ENCODE results near the gene NCOA7. TPM values are rescaled to one million over a fixed set of nuclear protein-coding genes. Genes with fewer than 3 reads are reported as not detected.

NCOA7 gene
- total RNA-seq, 1 donor from 2014 or later = 6.3 TPM

DNA sequence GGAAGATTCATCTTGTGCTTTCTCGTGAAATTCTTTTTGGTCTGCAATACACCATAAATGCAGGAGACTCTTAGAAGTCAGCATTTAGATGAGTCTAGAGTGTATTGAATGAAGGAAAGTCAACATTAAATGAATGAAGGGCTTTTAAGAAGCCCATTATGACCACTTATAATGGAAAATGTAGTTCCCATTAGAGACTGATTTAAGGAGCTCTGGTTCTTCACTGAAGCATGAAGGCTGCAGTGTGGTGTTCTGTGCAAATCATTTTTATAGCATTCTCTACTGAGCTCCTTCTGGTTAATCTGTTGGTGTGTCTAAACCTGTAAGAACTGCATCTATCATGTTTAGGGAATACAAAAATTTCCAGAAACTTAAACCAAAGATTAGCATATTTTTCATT is 19.7 kb downstream of the NCOA7 start:
- H3K4me1 ChIP-seq (ENCODE audit: control insufficient read depth in 3 of 3, insufficient read depth in 3 of 3, low read length in 3 of 3) = peaks cover 6 to 20% (median 8%) of the 10 kb centered on the region in 3 donors
- no peak overlapping the region for H3K4me3 ChIP-seq (ENCODE audit: low read length in 3 of 3)
- H3K9me3 ChIP-seq (ENCODE audit: control insufficient read depth in 3 of 3, low read length in 3 of 3) = no peaks in the 10 kb centered on the region
- peaks cover 0 to 2% (median 0%) of the 10 kb centered on the region in 3 donors for H3K36me3 ChIP-seq (ENCODE audit: control insufficient read depth in 3 of 3, insufficient read depth in 3 of 3, low read length in 3 of 3)
- no peak overlapping the region for H3K9ac ChIP-seq (ENCODE audit: low read depth in 1 of 3, low read length in 3 of 3)
- H3K27ac ChIP-seq (ENCODE audit: low read depth, low read length) = no peak overlapping the region
- no peaks in the 10 kb centered on the region for H3K27me3 ChIP-seq (ENCODE audit: control insufficient read depth in 3 of 3, insufficient read depth in 3 of 3, low read length in 3 of 3)

- Histone ChIP-seq H3K36me3 (ENCODE audit: control insufficient read depth in 3 of 3, insufficient read depth in 3 of 3, low read length in 3 of 3) (peaks cover 0 to 2% (median 0%) of the 10 kb centered on the region in 3 donors), H3K4me3 (ENCODE audit: low read length in 3 of 3) (no peak overlapping the region), H3K4me1 (ENCODE audit: control insufficient read depth in 3 of 3, insufficient read depth in 3 of 3, low read length in 3 of 3) (peaks cover 6 to 21% (median 8%) of the 10 kb centered on the region in 3 donors), H3K27ac (ENCODE audit: low read depth, low read length) (no peak overlapping the region), H3K9ac (ENCODE audit: low read depth in 1 of 3, low read length in 3 of 3) (no peak overlapping the region), H3K9me3 (ENCODE audit: control insufficient read depth in 3 of 3, low read length in 3 of 3) (no peaks in the 10 kb centered on the region), H3K27me3 (ENCODE audit: control insufficient read depth in 3 of 3, insufficient read depth in 3 of 3, low read length in 3 of 3) (no peaks in the 10 kb centered on the region)
Observed at GRCh38 chr6:125811259-125811658, 20.5 kb downstream of the NCOA7 start.

DNA sequence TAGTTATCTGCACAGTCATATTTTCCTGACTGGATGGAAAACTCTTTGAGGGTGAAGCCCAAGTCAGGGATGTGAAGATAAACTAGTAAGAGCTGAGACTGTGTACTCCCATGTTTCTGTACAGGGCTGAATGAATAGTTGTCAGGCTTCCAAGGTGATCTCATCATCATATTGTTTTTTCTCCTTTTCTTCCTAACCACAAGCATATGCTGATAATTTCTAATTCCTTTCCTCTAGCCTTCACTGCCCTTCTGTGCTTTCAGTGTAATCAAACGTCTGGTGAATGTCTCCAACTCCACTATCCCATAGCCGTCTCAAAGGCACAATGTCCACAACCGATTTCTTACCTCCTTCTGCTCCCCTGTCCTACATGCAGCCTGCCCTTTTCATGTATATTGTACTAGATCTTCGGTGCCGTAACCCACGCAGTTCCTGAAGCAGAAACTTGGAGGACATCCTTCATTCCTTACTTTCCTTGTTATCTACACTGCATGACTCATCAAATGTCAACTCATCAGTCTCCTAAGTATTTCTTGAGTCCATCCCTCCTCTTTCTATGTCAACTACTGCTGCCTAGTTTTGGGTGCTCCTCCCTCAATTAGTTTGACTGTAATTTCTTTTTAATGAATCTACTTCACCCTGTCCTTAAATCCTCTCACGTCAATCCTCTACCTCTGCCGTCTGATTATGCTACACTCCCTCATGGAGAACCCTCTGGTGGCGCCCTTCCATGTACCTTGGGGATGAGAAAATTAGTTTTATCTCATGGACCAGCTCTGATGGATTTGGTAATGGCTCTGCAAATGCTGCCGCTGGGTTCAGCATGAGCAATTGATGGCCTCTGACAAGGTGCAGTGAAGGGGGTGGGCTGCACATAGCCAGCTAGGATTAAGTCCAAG is 21.9 kb downstream of the NCOA7 start:
- no peaks in the 10 kb centered on the region for H3K27me3 ChIP-seq (ENCODE audit: control insufficient read depth in 3 of 3, insufficient read depth in 3 of 3, low read length in 3 of 3)
- H3K27ac ChIP-seq (ENCODE audit: low read depth, low read length) = peak overlapping the region; percentile 9
- H3K4me3 ChIP-seq (ENCODE audit: low read length in 3 of 3) = peak overlapping the region in 1 of 3 donors; percentile 7
- no peaks in the 10 kb centered on the region for H3K9me3 ChIP-seq (ENCODE audit: control insufficient read depth in 3 of 3, low read length in 3 of 3)
- peaks cover 6 to 21% (median 8%) of the 10 kb centered on the region in 3 donors for H3K4me1 ChIP-seq (ENCODE audit: control insufficient read depth in 3 of 3, insufficient read depth in 3 of 3, low read length in 3 of 3)
- H3K9ac ChIP-seq (ENCODE audit: low read depth in 1 of 3, low read length in 3 of 3) = no peak overlapping the region
- peaks cover 0 to 7% (median 0%) of the 10 kb centered on the region in 3 donors for H3K36me3 ChIP-seq (ENCODE audit: control insufficient read depth in 3 of 3, insufficient read depth in 3 of 3, low read length in 3 of 3)

GRCh38 chr6:125814481-125814880 is 23.7 kb downstream of the NCOA7 start:
- H3K9me3 ChIP-seq (ENCODE audit: control insufficient read depth in 3 of 3, low read length in 3 of 3) = no peaks in the 10 kb centered on the region
- H3K9ac ChIP-seq (ENCODE audit: low read depth in 1 of 3, low read length in 3 of 3) = no peak overlapping the region
- peaks cover 0 to 4% (median 0%) of the 10 kb centered on the region in 3 donors for H3K36me3 ChIP-seq (ENCODE audit: control insufficient read depth in 3 of 3, insufficient read depth in 3 of 3, low read length in 3 of 3)
- no peaks in the 10 kb centered on the region for H3K27me3 ChIP-seq (ENCODE audit: control insufficient read depth in 3 of 3, insufficient read depth in 3 of 3, low read length in 3 of 3)
- H3K4me1 ChIP-seq (ENCODE audit: control insufficient read depth in 3 of 3, insufficient read depth in 3 of 3, low read length in 3 of 3) = peaks cover 3 to 16% (median 12%) of the 10 kb centered on the region in 3 donors
- H3K4me3 ChIP-seq (ENCODE audit: low read length in 3 of 3) = peak overlapping the region in 1 of 3 donors; percentile 18
- no peak overlapping the region for H3K27ac ChIP-seq (ENCODE audit: low read depth, low read length)

GRCh38 chr6:125815080-125815910 is 24.5 kb downstream of the NCOA7 start:
- Histone ChIP-seq H3K9ac (ENCODE audit: low read depth in 1 of 3, low read length in 3 of 3) (no peak overlapping the region), H3K27ac (ENCODE audit: low read depth, low read length) (no peak overlapping the region), H3K9me3 (ENCODE audit: control insufficient read depth in 3 of 3, low read length in 3 of 3) (no peaks in the 10 kb centered on the region), H3K27me3 (ENCODE audit: control insufficient read depth in 3 of 3, insufficient read depth in 3 of 3, low read length in 3 of 3) (no peaks in the 10 kb centered on the region), H3K4me3 (ENCODE audit: low read length in 3 of 3) (peak overlapping the region in 1 of 3 donors; percentile 18), H3K4me1 (ENCODE audit: control insufficient read depth in 3 of 3, insufficient read depth in 3 of 3, low read length in 3 of 3) (peaks cover 3 to 12% (median 12%) of the 10 kb centered on the region in 3 donors), H3K36me3 (ENCODE audit: control insufficient read depth in 3 of 3, insufficient read depth in 3 of 3, low read length in 3 of 3) (peaks cover 0 to 4% (median 0%) of the 10 kb centered on the region in 3 donors)

DNA sequence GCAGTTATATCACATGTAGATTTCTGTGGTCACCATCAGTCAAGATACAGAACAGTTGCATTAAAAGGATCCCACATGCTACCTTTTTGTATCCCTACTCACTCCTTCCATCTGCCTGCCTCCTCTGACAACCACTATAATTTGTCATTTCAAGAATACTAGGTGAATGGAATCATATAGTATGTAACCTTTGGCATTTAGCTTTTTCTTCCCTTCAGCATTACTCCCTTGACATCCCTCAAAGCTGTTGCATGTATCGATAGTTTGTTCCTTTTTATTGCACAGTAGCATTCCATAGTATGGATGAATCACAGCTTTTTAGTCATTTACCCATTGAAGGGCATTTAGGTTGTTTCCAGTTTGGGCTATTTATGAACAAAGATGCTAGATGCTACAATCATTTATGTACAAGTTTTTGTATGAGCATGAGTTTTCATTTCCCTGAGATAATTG is 26.1 kb downstream of the NCOA7 start:
- Histone ChIP-seq H3K9ac (ENCODE audit: low read depth in 1 of 3, low read length in 3 of 3) (no peak overlapping the region), H3K27me3 (ENCODE audit: control insufficient read depth in 3 of 3, insufficient read depth in 3 of 3, low read length in 3 of 3) (no peaks in the 10 kb centered on the region), H3K9me3 (ENCODE audit: control insufficient read depth in 3 of 3, low read length in 3 of 3) (no peaks in the 10 kb centered on the region), H3K4me1 (ENCODE audit: control insufficient read depth in 3 of 3, insufficient read depth in 3 of 3, low read length in 3 of 3) (peaks cover 7 to 19% (median 12%) of the 10 kb centered on the region in 3 donors), H3K4me3 (ENCODE audit: low read length in 3 of 3) (no peak overlapping the region), H3K27ac (ENCODE audit: low read depth, low read length) (no peak overlapping the region), H3K36me3 (ENCODE audit: control insufficient read depth in 3 of 3, insufficient read depth in 3 of 3, low read length in 3 of 3) (peaks cover 0 to 4% (median 0%) of the 10 kb centered on the region in 3 donors)

DNA sequence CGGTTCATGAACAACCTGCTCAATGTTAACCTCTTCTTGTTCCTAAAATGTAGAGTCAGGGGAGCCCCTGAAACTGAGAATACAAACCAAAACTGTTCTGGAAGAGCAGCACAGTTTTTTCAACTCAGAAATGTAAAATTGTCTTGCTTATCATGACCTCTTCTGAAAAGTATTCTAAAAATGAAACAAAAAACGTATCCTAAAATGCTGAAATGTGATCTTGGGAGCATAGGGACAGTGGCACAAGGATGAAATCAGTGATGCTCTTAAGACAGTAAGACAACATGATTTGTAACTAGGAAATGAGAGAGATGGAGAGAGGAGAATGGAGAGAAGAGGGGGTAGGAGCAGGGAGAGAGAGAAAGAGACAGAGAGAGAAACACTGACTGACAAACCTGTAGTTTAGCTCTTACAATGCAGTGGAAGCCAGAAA is 27.5 kb downstream of the NCOA7 start:
- H3K9ac ChIP-seq (ENCODE audit: low read depth in 1 of 3, low read length in 3 of 3) = no peak overlapping the region

GRCh38 chr6:125818772-125819260 is 28.1 kb downstream of the NCOA7 start:
- Histone ChIP-seq H3K4me3 (ENCODE audit: low read length in 3 of 3) (peak overlapping the region in 1 of 3 donors; percentile 3), H3K9me3 (ENCODE audit: control insufficient read depth in 3 of 3, low read length in 3 of 3) (no peaks in the 10 kb centered on the region), H3K27me3 (ENCODE audit: control insufficient read depth in 3 of 3, insufficient read depth in 3 of 3, low read length in 3 of 3) (no peaks in the 10 kb centered on the region), H3K4me1 (ENCODE audit: control insufficient read depth in 3 of 3, insufficient read depth in 3 of 3, low read length in 3 of 3) (peaks cover 4 to 12% (median 4%) of the 10 kb centered on the region in 3 donors), H3K9ac (ENCODE audit: low read depth in 1 of 3, low read length in 3 of 3) (no peak overlapping the region), H3K36me3 (ENCODE audit: control insufficient read depth in 3 of 3, insufficient read depth in 3 of 3, low read length in 3 of 3) (peaks cover 0 to 4% (median 0%) of the 10 kb centered on the region in 3 donors), H3K27ac (ENCODE audit: low read depth, low read length) (peak overlapping the region; percentile 28)

More for the DNA sequence above, 27.5 kb downstream of the NCOA7 start:
- Histone ChIP-seq H3K27ac (ENCODE audit: low read depth, low read length) (peak overlapping the region; percentile 28), H3K4me3 (ENCODE audit: low read length in 3 of 3) (peak overlapping the region in 1 of 3 donors; percentile 34), H3K36me3 (ENCODE audit: control insufficient read depth in 3 of 3, insufficient read depth in 3 of 3, low read length in 3 of 3) (peaks cover 0 to 4% (median 0%) of the 10 kb centered on the region in 3 donors), H3K9me3 (ENCODE audit: control insufficient read depth in 3 of 3, low read length in 3 of 3) (no peaks in the 10 kb centered on the region), H3K4me1 (ENCODE audit: control insufficient read depth in 3 of 3, insufficient read depth in 3 of 3, low read length in 3 of 3) (peaks cover 4 to 12% (median 4%) of the 10 kb centered on the region in 3 donors), H3K27me3 (ENCODE audit: control insufficient read depth in 3 of 3, insufficient read depth in 3 of 3, low read length in 3 of 3) (no peaks in the 10 kb centered on the region)

DNA sequence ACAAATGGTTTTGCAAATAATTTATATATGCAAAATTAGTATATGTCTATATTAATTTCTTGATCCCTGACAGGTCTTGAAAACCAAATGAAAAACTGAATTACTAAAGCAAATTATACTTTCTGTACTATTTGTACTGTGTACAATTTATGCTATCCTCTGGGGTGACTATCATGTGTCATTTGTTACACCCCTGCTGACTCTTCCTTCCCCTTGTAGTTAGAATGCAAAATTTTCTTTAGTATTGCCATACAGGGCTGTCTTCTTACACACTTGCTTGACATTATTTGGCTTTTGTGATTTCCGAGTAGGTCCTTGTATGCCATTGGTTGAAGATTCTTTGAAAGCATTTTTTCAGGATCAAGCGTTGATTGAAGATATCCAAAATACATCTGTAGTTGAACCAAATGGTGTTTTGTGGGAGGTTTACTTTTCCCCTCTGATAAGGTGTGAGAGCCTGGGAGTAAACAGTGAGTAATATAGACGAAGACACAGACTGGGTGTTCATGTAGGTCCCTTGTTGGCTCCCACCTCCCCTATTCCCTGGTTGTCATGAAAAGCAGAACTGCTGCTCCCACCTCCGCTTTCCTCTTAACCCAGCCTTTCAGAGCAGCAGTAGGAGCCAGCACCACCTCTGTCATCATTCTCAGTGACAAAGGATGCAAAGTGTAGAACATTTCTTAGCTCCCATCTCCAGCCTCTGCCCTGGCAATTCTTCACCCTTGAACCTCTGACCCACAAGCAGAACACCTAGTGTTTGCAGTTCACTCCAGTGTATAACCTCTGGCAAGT is 29.0 kb downstream of the NCOA7 start:
- no peak overlapping the region for H3K27ac ChIP-seq (ENCODE audit: low read depth, low read length)
- H3K36me3 ChIP-seq (ENCODE audit: control insufficient read depth in 3 of 3, insufficient read depth in 3 of 3, low read length in 3 of 3) = peaks cover 0 to 4% (median 0%) of the 10 kb centered on the region in 3 donors
- H3K9me3 ChIP-seq (ENCODE audit: control insufficient read depth in 3 of 3, low read length in 3 of 3) = no peaks in the 10 kb centered on the region
- H3K27me3 ChIP-seq (ENCODE audit: control insufficient read depth in 3 of 3, insufficient read depth in 3 of 3, low read length in 3 of 3) = no peaks in the 10 kb centered on the region
- H3K4me3 ChIP-seq (ENCODE audit: low read length in 3 of 3) = no peak overlapping the region
- peaks cover 4 to 9% (median 4%) of the 10 kb centered on the region in 3 donors for H3K4me1 ChIP-seq (ENCODE audit: control insufficient read depth in 3 of 3, insufficient read depth in 3 of 3, low read length in 3 of 3)
- no peak overlapping the region for H3K9ac ChIP-seq (ENCODE audit: low read depth in 1 of 3, low read length in 3 of 3)
